K562 (cell line): ENCODE measurements around the gene ECE2.

ENCODE experiments used
- ADNP ChIP-seq: fragments of 200-800 bp; sonication (Bioruptor generic); IDR thresholded peaks from 2 replicates; pipeline ENCODE4 v1.6.1; 2016; ENCODE audit warnings: missing genetic modification characterization, missing compliant biosample characterization
- EP300 ChIP-seq: IDR thresholded peaks from 2 replicates; pipeline ENCODE4 v1.6.1; 2012; ENCODE audit warnings: low read length, improper control_type of control experiment
- ETV6 ChIP-seq, 3 experiments: fragments of 150-350 bp in 1 of 3; sonication (generic) in 1 of 3; formaldehyde crosslinking in 1 of 3; IDR thresholded peaks; 2 replicates each; pipeline versions ENCODE4 v1.6.1 to v1.8.0; 2014 to 2022; ENCODE audit warnings: borderline replicate concordance in 2 of 3, low read depth in 2 of 3, antibody characterized with exemption in 1 of 3, low read length in 1 of 3, mild to moderate bottlenecking in 1 of 3, missing genetic modification reagents in 1 of 3
- FOXK2 ChIP-seq, 2 experiments: fragments of 450-650 bp; IDR thresholded peaks in 1 of 2; conservative IDR thresholded peaks in 1 of 2; 2 replicates each; pipeline ENCODE4 v1.6.1; 2016; ENCODE audit warnings: low read depth in 2 of 2, mild to moderate bottlenecking in 1 of 2
- FOXM1 ChIP-seq, 2 experiments: fragments of 450-650 bp in 1 of 2; sonication (generic) in 1 of 2; formaldehyde crosslinking in 1 of 2; IDR thresholded peaks; 2 replicates each; pipeline versions ENCODE4 v1.6.1 to v1.9.0; 2017 to 2022; ENCODE audit warnings: low read depth in 2 of 2, mild to moderate bottlenecking in 2 of 2, missing genetic modification reagents in 1 of 2, moderate library complexity in 1 of 2
- IRF9 ChIP-seq: fragments of 450-650 bp; IDR thresholded peaks from 2 replicates; pipeline ENCODE4 v1.6.1; 2016; ENCODE audit warnings: missing biosample characterization, missing genetic modification characterization
- MAFF ChIP-seq: IDR thresholded peaks from 2 replicates; pipeline ENCODE4 v1.6.1; 2012; ENCODE audit warnings: low read length, improper control_type of control experiment
- SMAD1 ChIP-seq: fragments of 150-350 bp; IDR thresholded peaks from 2 replicates; pipeline ENCODE4 v1.6.1; 2014; ENCODE audit warnings: low read length, low read depth; ENCODE audit not compliant: partially characterized antibody
- STAG1 ChIP-seq: sonication (generic); formaldehyde crosslinking; IDR thresholded peaks from 2 replicates; pipeline ENCODE4 v1.5.0; 2020; ENCODE audit warnings: missing genetic modification reagents, borderline replicate concordance
- ZSCAN29 ChIP-seq: fragments of 450-650 bp; IDR thresholded peaks from 2 replicates; pipeline ENCODE4 v1.6.1; 2017
- TF ChIP-seq, protein P1 (sequence below), 3 experiments: IDR thresholded peaks in 2 of 3; conservative IDR thresholded peaks in 1 of 3; 2 replicates each; pipeline ENCODE4 v1.5.1; 2011 to 2012; ENCODE audit warnings: low read length in 3 of 3, mild to moderate bottlenecking in 3 of 3, control low read depth in 2 of 3, improper control_type of control experiment in 1 of 3, inconsistent platforms in 1 of 3, low read depth in 1 of 3, mixed read lengths in 1 of 3, moderate library complexity in 1 of 3; ENCODE audit not compliant: insufficient read depth in 2 of 3
- TF ChIP-seq, protein P2 (sequence below): fragments of 250-450 bp; sonication (Bioruptor Pico); IDR thresholded peaks from 2 replicates; pipeline ENCODE4 v1.5.0; 2021

DNA sequence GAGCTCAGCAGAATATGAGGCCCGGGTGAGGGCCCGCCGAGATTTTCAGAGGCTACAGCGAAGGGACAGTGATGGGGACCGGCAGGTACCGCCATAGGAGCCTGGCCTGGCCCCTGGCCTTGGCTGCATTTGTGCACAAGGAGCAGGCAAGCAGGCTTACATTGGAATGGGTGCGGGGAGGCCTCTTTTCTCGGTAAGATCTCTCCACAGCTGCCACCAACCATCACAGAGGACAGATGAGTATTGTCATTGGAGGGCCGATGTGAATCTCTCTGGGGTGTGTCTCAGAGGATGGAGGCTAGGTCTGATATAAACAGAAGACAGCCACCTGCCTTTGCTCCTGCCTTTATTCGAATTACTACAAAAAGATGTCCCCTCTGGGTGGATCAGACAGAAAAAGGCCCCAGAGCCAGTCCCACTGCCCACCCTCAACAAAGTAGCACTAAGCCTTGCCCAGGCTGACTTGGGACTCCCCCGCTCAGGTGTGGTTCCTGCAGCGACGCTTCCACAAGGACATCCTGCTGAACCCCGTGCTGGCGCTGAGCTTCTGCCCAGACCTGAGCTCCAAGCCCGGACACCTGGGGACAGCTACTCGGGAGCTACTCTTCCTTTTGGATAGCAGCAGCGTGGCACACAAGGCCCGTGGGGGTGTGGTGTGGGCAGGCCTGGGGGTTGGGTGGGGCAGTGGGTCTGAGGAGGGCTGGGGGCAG, 41.0 kb upstream of the ECE2 start:
- no peak for TF ChIP-seq FOXK2 (conservative IDR thresholded peaks at IDR 0.05 in 1 of 2, IDR thresholded peaks at IDR 0.05 in 1 of 2; ENCODE audit: low read depth in 2 of 2)
- no peak for TF ChIP-seq ETV6 (IDR thresholded peaks at IDR 0.05; ENCODE audit: borderline replicate concordance in 1 of 2, low read depth in 2 of 2, low read length in 1 of 2)
- no peak for TF ChIP-seq ETV6 (CRISPR knock-in tag; IDR thresholded peaks at IDR 0.05; ENCODE audit: borderline replicate concordance)
- no peak for TF ChIP-seq MAFF
- TF ChIP-seq STAG1 (CRISPR knock-in tag), result no peak
- TF ChIP-seq SMAD1, result no peak
- TF ChIP-seq FOXM1 (IDR thresholded peaks at IDR 0.05; ENCODE audit: low read depth), result no peak
- no peak for TF ChIP-seq FOXM1 (CRISPR knock-in tag; IDR thresholded peaks at IDR 0.05; ENCODE audit: low read depth)
- TF ChIP-seq IRF9, result no peak
- TF ChIP-seq ADNP (tag), result no peak
- TF ChIP-seq EP300, result no peak
- TF ChIP-seq, protein P1, sequence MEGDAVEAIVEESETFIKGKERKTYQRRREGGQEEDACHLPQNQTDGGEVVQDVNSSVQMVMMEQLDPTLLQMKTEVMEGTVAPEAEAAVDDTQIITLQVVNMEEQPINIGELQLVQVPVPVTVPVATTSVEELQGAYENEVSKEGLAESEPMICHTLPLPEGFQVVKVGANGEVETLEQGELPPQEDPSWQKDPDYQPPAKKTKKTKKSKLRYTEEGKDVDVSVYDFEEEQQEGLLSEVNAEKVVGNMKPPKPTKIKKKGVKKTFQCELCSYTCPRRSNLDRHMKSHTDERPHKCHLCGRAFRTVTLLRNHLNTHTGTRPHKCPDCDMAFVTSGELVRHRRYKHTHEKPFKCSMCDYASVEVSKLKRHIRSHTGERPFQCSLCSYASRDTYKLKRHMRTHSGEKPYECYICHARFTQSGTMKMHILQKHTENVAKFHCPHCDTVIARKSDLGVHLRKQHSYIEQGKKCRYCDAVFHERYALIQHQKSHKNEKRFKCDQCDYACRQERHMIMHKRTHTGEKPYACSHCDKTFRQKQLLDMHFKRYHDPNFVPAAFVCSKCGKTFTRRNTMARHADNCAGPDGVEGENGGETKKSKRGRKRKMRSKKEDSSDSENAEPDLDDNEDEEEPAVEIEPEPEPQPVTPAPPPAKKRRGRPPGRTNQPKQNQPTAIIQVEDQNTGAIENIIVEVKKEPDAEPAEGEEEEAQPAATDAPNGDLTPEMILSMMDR (IDR thresholded peaks at IDR 0.05 in 2 of 3, conservative IDR thresholded peaks at IDR 0.05 in 1 of 3; ENCODE audit: insufficient read depth in 2 of 3, low read depth in 1 of 3, low read length in 3 of 3), result no peak
- TF ChIP-seq, protein P2, sequence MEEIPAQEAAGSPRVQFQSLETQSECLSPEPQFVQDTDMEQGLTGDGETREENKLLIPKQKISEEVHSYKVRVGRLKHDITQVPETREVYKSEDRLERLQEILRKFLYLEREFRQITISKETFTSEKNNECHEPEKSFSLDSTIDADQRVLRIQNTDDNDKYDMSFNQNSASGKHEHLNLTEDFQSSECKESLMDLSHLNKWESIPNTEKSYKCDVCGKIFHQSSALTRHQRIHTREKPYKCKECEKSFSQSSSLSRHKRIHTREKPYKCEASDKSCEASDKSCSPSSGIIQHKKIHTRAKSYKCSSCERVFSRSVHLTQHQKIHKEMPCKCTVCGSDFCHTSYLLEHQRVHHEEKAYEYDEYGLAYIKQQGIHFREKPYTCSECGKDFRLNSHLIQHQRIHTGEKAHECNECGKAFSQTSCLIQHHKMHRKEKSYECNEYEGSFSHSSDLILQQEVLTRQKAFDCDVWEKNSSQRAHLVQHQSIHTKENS, result no peak
- TF ChIP-seq ZSCAN29, result no peak
